CD14-positive monocyte (primary cell): Measurements from ENCODE around the gene TOMM7. TPM values are rescaled to one million over a fixed set of nuclear protein-coding genes. Genes with fewer than 3 reads are reported as not detected.
"Not testable (repeated sequence)": the region's sequence is repeated elsewhere in the genome, so short reads cannot be mapped to it uniquely, and the experiment has no call there.

Experiments
- DNase-seq, 3 donors: peaks; one replicate each; pipeline ENCODE4 v3.0.0-alpha.2; 2011 to 2022
- H2AFZ ChIP-seq: 2 replicates; pipeline ENCODE4 v1.6.0; 2012; ENCODE audit warnings: mild to moderate bottlenecking, low read depth, low read length, inconsistent platforms; ENCODE audit not compliant: insufficient read depth, poor library complexity, severe bottlenecking
- H3K27ac ChIP-seq, 2 donors: 1 replicate in 1 of 2; 2 replicates in 1 of 2; pipeline ENCODE4 v1.5.1; 2012 to 2013; ENCODE audit warnings: low read length in 2 of 2, control low read depth in 1 of 2, inconsistent platforms in 1 of 2, low read depth in 1 of 2, mild to moderate bottlenecking in 1 of 2
- H3K27me3 ChIP-seq, 2 donors: one replicate each; pipeline versions ENCODE4 v1.6.0 to v1.6.1; 2011 to 2013; ENCODE audit warnings: low read length in 2 of 2; ENCODE audit not compliant: control insufficient read depth in 2 of 2, insufficient read depth in 2 of 2
- H3K36me3 ChIP-seq, 2 donors: replicated peaks in 1 of 2; 1 replicate in 1 of 2; 2 replicates in 1 of 2; pipeline versions ENCODE4 v1.5.1 to v1.6.1; 2012 to 2013; ENCODE audit warnings: low read length in 2 of 2, control low read depth in 1 of 2, inconsistent platforms in 1 of 2, mild to moderate bottlenecking in 1 of 2; ENCODE audit not compliant: insufficient read depth in 2 of 2, control insufficient read depth in 1 of 2
- H3K4me1 ChIP-seq, 2 donors: 1 replicate in 1 of 2; 2 replicates in 1 of 2; pipeline versions ENCODE4 v1.5.1 to v1.6.1; 2012 to 2013; ENCODE audit warnings: low read length in 2 of 2, control low read depth in 1 of 2, inconsistent platforms in 1 of 2, mild to moderate bottlenecking in 1 of 2, moderate library complexity in 1 of 2; ENCODE audit not compliant: insufficient read depth in 2 of 2, control insufficient read depth in 1 of 2
- H3K4me2 ChIP-seq: replicated peaks from 2 replicates; pipeline ENCODE3; 2012; ENCODE audit warnings: low read length, moderate library complexity, mild to moderate bottlenecking; ENCODE audit not compliant: poor library complexity, severe bottlenecking; ENCODE audit errors: extremely low read depth
- H3K4me3 ChIP-seq, 3 experiments: fragments of 200-600 bp in 1 of 3; sonication (generic) in 1 of 3; replicated peaks in 1 of 3; 1 replicate in 2 of 3; 2 replicates in 1 of 3; pipeline ENCODE4 v1.5.1; 2011 to 2013; ENCODE audit warnings: low read length in 3 of 3, mild to moderate bottlenecking in 3 of 3, control low read depth in 2 of 3, low read depth in 2 of 3, inconsistent platforms in 1 of 3, moderate library complexity in 1 of 3
- H3K79me2 ChIP-seq: 2 replicates; pipeline ENCODE4 v1.6.0; 2012; ENCODE audit warnings: mild to moderate bottlenecking, control low read depth, inconsistent platforms, low read length, moderate library complexity; ENCODE audit not compliant: insufficient read depth
- H3K9ac ChIP-seq: 2 replicates; pipeline ENCODE4 v1.6.0; 2017; ENCODE audit warnings: low read length, mild to moderate bottlenecking; ENCODE audit not compliant: insufficient read depth, poor library complexity, severe bottlenecking
- H3K9me3 ChIP-seq, 2 donors: replicated peaks in 1 of 2; 1 replicate in 1 of 2; 2 replicates in 1 of 2; pipeline versions ENCODE4 v1.5.1 to v1.6.1; 2012 to 2013; ENCODE audit warnings: low read length in 2 of 2, control low read depth in 1 of 2; ENCODE audit not compliant: control insufficient read depth in 1 of 2, insufficient read depth in 1 of 2
- H4K20me1 ChIP-seq: 2 replicates; pipeline ENCODE4 v1.6.0; 2012; ENCODE audit warnings: mild to moderate bottlenecking, low read length, control low read depth, moderate library complexity; ENCODE audit not compliant: insufficient read depth
- H3K27ac Mint-ChIP-seq, 7 donors: one replicate each; pipeline ENCODE4 v1.8.0; 2020; ENCODE audit warnings: mild to moderate bottlenecking in 7 of 7, mixed read lengths in 7 of 7, moderate library complexity in 6 of 7, inconsistent platforms in 2 of 7
- H3K27me3 Mint-ChIP-seq, 3 donors: one replicate each; pipeline ENCODE4 v1.8.0; 2021 to 2022; ENCODE audit warnings: low read depth in 3 of 3, mild to moderate bottlenecking in 3 of 3, mixed read lengths in 3 of 3, moderate library complexity in 3 of 3, inconsistent platforms in 1 of 3
- H3K36me3 Mint-ChIP-seq, 2 donors: one replicate each; pipeline ENCODE4 v1.8.0; 2020; ENCODE audit warnings: mixed read lengths in 2 of 2, inconsistent platforms in 1 of 2, mild to moderate bottlenecking in 1 of 2
- H3K4me1 Mint-ChIP-seq: one replicate; pipeline ENCODE4 v1.8.0; 2020; ENCODE audit warnings: mild to moderate bottlenecking, mixed read lengths
- H3K4me3 Mint-ChIP-seq, 2 donors: one replicate each; pipeline ENCODE4 v1.8.0; 2020; ENCODE audit warnings: mild to moderate bottlenecking in 2 of 2, mixed read lengths in 2 of 2, moderate library complexity in 1 of 2
- H3K9me3 Mint-ChIP-seq, 7 donors: one replicate each; pipeline ENCODE4 v1.8.0; 2020 to 2022; ENCODE audit warnings: mixed read lengths in 7 of 7, mild to moderate bottlenecking in 6 of 7, moderate library complexity in 6 of 7, inconsistent platforms in 2 of 7
- CTCF ChIP-seq: fragments of 200-600 bp; IDR thresholded peaks from one replicate; pipeline ENCODE4 v1.8.0; 2022; ENCODE audit warnings: antibody characterized with exemption, mild to moderate bottlenecking
- WGBS: methylation state at CpG from one replicate; pipeline ENCODE4 v1.1.5; 2013; ENCODE audit warnings: missing lambda C conversion rate; ENCODE audit not compliant: insufficient coverage; 5-methylcytosine and 5-hydroxymethylcytosine counted together
- intact Hi-C, 2 donors: fragments of 100-400 bp; cut with micrococcal nuclease; formaldehyde crosslinking; loops; one replicate each; pipeline versions ENCODE4 v1.15.0 to v1.15.1; 2023
- polyA plus RNA-seq, 3 donors: library from polyadenylated mRNA; depleted of rRNA in 1 of 3; unstranded in 2 of 3; stranded (reverse) in 1 of 3; fragments of 300-500 nt in 2 of 3; fragments of >200 nt in 1 of 3; fragmentation: Illumina TruSeq in 2 of 3; gene quantifications; 1 replicate in 2 of 3; 2 replicates in 1 of 3; pipeline ENCODE4 v1.2.3, GENCODE V29; 2012 to 2021

The TOMM7 gene
- polyA plus RNA-seq, 3 donors: 93.3 to 125 (median 111) TPM

- Mint-ChIP-seq H3K27ac (no peak overlapping the region), H3K4me3 (no peak overlapping the region), H3K4me1 (no peaks in the 10 kb centered on the region), H3K9me3 (no peaks in the 10 kb centered on the region), H3K27me3 (peaks cover 0 to 4% (median 2%) of the 10 kb centered on the region in 3 donors), H3K36me3 (peaks cover 3 to 7% of the 10 kb centered on the region in 2 donors)
- Histone ChIP-seq H3K4me3 (no peak overlapping the region), H3K27ac (no peak overlapping the region), H3K27me3 (no peaks in the 10 kb centered on the region), H3K9me3 (no peaks in the 10 kb centered on the region), H2AFZ (no peak overlapping the region), H3K4me2 (no peak overlapping the region), H4K20me1 (no peaks in the 10 kb centered on the region), H3K4me1 (no peaks in the 10 kb centered on the region), H3K79me2 (no peaks in the 10 kb centered on the region), H3K36me3 (peaks cover 3 to 9% of the 10 kb centered on the region in 2 donors), H3K9ac (no peak overlapping the region)
- no peak for DNase-seq
- TF ChIP-seq CTCF: no peak
- intact Hi-C loops: no loop called here
- WGBS: 90% methylated on average over 2 of the region's 4 CpGs
These were observed 15.9 kb downstream of the TOMM7 start for GRCh38 chr7:22806752-22807151.

DNA sequence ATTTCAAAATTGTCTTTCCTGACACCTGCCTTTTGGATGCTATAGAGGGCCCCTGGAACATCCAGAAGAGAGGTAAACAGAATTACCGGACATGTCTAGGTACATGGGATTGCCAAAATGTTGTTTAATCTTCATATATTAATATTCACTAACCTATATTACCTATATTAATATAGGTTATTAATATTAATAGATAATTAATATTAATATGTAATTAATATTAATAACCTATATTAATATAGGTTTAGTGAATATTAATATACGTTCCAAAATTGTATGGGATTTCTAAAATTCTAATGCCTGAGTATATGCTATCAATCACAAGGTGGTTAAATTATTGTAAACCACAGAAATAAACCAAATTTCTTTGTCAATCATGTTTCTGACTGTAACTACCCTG is 17.4 kb downstream of the TOMM7 start:
- no CpG with 5 or more reads among the region's 2 CpGs for WGBS
- Mint-ChIP-seq H3K4me1 (no peaks in the 10 kb centered on the region), H3K4me3 (no peak overlapping the region), H3K9me3 (peaks cover 0 to 5% (median 1%) of the 10 kb centered on the region in 7 donors), H3K36me3 (no peaks in the 10 kb centered on the region), H3K27me3 (peaks cover 0 to 4% (median 2%) of the 10 kb centered on the region in 3 donors), H3K27ac (no peak overlapping the region)
- DNase-seq: no peak
- Histone ChIP-seq H3K27me3 (no peaks in the 10 kb centered on the region), H3K4me3 (no peak overlapping the region), H3K79me2 (no peaks in the 10 kb centered on the region), H3K4me2 (no peak overlapping the region), H3K9ac (no peak overlapping the region), H3K27ac (no peak overlapping the region), H4K20me1 (no peaks in the 10 kb centered on the region), H3K36me3 (no peaks in the 10 kb centered on the region), H2AFZ (no peak overlapping the region), H3K4me1 (no peaks in the 10 kb centered on the region), H3K9me3 (no peaks in the 10 kb centered on the region)
- no peak for TF ChIP-seq CTCF
- intact Hi-C loops: no loop called here

GRCh38 chr7:22802831-22803230 is 19.8 kb downstream of the TOMM7 start:
- WGBS: no CpG with 5 or more reads among the region's 4 CpGs
- H3K27ac ChIP-seq, H3K36me3 Mint-ChIP-seq, H3K4me1 Mint-ChIP-seq, H3K27ac Mint-ChIP-seq, H2AFZ ChIP-seq, H3K4me2 ChIP-seq, H3K27me3 Mint-ChIP-seq, H3K9me3 Mint-ChIP-seq, H4K20me1 ChIP-seq, H3K27me3 ChIP-seq, H3K4me3 Mint-ChIP-seq, H3K9me3 ChIP-seq, H3K79me2 ChIP-seq, H3K4me3 ChIP-seq, intact Hi-C loops, H3K36me3 ChIP-seq, H3K9ac ChIP-seq, H3K4me1 ChIP-seq, DNase-seq: not testable (repeated sequence)
